Activated T-helper 1 cell treated with anti-CD3 and anti-CD28 coated beads, Interleukin-12 subunit alpha, Interleukin-12 subunit beta, Interleukin-2, Interleukin-4 antibody, amounts not matched to agents 30 ng/mL and 10 ng/mL and 1 ng/mL, durations not matched to agents 14 hours and 24 hours and 36 hours (primary cell): ENCODE data around the gene FZD1. TPM values are rescaled to one million over a fixed set of nuclear protein-coding genes. Genes with fewer than 3 reads are reported as not detected.
"Not testable (repeated sequence)": the region's sequence is repeated elsewhere in the genome, so short reads cannot be mapped to it uniquely, and the experiment has no call there.

Experiments
- DNase-seq: peaks from one replicate; pipeline ENCODE4 v3.0.0; 2021; ENCODE audit warnings: low spot score
- H3K27ac Mint-ChIP-seq: one replicate; pipeline ENCODE4 v1.8.0; 2021; ENCODE audit warnings: mild to moderate bottlenecking, mixed read lengths
- H3K27me3 Mint-ChIP-seq: one replicate; pipeline ENCODE4 v1.8.0; 2022; ENCODE audit warnings: mild to moderate bottlenecking, moderate library complexity, mixed read lengths; ENCODE audit not compliant: insufficient read depth
- H3K36me3 Mint-ChIP-seq: one replicate; pipeline ENCODE4 v1.8.0; 2021; ENCODE audit warnings: low read depth, mixed read lengths
- H3K4me1 Mint-ChIP-seq: one replicate; pipeline ENCODE4 v1.8.0; 2021; ENCODE audit warnings: low read depth, mixed read lengths
- H3K4me3 Mint-ChIP-seq: one replicate; pipeline ENCODE4 v1.8.0; 2021; ENCODE audit warnings: mild to moderate bottlenecking, moderate library complexity, mixed read lengths
- H3K9me3 Mint-ChIP-seq: one replicate; pipeline ENCODE4 v1.8.0; 2021; ENCODE audit warnings: mixed read lengths
- intact Hi-C: fragments of 100-400 bp; cut with micrococcal nuclease; formaldehyde crosslinking; loops from one replicate; pipeline ENCODE4 v1.15.1; 2024
- total RNA-seq: library from RNA; stranded (reverse); gene quantifications from 2 replicates; pipeline ENCODE4 v1.2.3, GENCODE V29; 2022

Gene FZD1
- total RNA-seq, 1 donor from 2014 or later = 0.70 TPM

DNA sequence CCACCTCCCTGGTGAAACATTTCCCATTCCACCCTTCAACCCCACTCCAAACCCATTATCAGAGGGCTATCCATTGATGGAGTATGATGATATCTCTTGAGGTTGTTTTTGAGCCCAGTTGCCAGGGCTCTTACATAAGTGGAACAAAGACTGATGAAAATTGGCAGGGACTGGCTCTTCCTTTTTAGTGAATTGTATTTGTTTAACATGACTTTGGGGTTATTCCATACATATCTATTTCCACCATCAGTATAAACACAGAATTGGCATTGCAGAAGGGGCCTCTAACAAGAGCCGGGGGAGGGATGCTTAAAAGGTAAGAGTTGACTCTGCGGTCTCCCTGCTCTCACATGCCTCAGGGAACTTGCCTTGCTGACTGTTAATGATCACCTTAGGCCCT is 28.9 kb downstream of the FZD1 start:
- H3K27me3 Mint-ChIP-seq = no peaks in the 10 kb centered on the region
- H3K27ac Mint-ChIP-seq = no peak overlapping the region
- DNase-seq = no peak
- H3K36me3 Mint-ChIP-seq = no peaks in the 10 kb centered on the region
- no peaks in the 10 kb centered on the region for H3K9me3 Mint-ChIP-seq
- intact Hi-C loops = no loop called here
- H3K4me1 Mint-ChIP-seq = no peaks in the 10 kb centered on the region
- H3K4me3 Mint-ChIP-seq = no peak overlapping the region

- H3K4me1 Mint-ChIP-seq = no peaks in the 10 kb centered on the region
- no peaks in the 10 kb centered on the region for H3K9me3 Mint-ChIP-seq
- no peak overlapping the region for H3K4me3 Mint-ChIP-seq
- no peaks in the 10 kb centered on the region for H3K27me3 Mint-ChIP-seq
- no peaks in the 10 kb centered on the region for H3K36me3 Mint-ChIP-seq
- H3K27ac Mint-ChIP-seq = no peak overlapping the region
- intact Hi-C loops = no loop called here
- DNase-seq = no peak
Measured at GRCh38 chr7:91293840-91294239, 29.6 kb downstream of the FZD1 start.

DNA sequence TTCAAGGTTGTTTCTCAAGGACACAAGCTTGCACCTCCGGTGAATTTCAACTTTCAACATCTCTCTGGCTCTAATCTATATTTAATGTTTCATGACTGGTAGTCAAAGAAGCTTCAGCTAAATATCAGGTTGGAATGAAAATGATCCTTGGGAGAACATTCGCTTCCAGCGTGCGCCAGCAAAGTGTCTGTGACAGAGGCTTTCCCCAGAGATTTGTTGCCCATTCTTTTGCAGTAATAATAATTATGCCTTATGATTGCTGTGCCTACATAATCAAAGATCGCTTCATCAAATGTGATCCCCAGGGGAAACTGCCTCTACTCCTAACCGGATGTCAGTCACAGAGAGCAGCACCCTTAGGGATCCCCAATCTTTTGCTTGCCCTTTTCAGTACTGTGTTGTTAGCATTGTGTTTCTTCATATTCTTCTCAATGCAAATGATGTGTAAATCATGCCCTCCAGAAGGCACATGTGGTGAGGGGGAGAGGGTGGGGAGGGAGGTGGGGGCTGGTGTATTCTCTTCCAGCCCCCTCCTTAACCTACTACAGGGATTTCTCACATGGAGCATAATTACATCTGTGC is 30.5 kb downstream of the FZD1 start:
- Mint-ChIP-seq H3K36me3 (no peaks in the 10 kb centered on the region), H3K9me3 (no peaks in the 10 kb centered on the region), H3K4me3 (no peak overlapping the region), H3K4me1 (no peaks in the 10 kb centered on the region), H3K27ac (no peak overlapping the region), H3K27me3 (no peaks in the 10 kb centered on the region)
- intact Hi-C loops = no loop called here
- DNase-seq = no peak

- H3K27ac Mint-ChIP-seq = no peak overlapping the region
- no peaks in the 10 kb centered on the region for H3K9me3 Mint-ChIP-seq
- intact Hi-C loops = no loop called here
- DNase-seq = no peak
- H3K4me1 Mint-ChIP-seq = no peaks in the 10 kb centered on the region
- no peaks in the 10 kb centered on the region for H3K36me3 Mint-ChIP-seq
- no peak overlapping the region for H3K4me3 Mint-ChIP-seq
- no peaks in the 10 kb centered on the region for H3K27me3 Mint-ChIP-seq
Measured at GRCh38 chr7:91295576-91295975, 31.3 kb downstream of the FZD1 start.

- no peak for DNase-seq
- H3K9me3 Mint-ChIP-seq = no peaks in the 10 kb centered on the region
- H3K36me3 Mint-ChIP-seq = no peaks in the 10 kb centered on the region
- H3K27ac Mint-ChIP-seq = no peak overlapping the region
- no peaks in the 10 kb centered on the region for H3K4me1 Mint-ChIP-seq
- no peak overlapping the region for H3K4me3 Mint-ChIP-seq
- H3K27me3 Mint-ChIP-seq = no peaks in the 10 kb centered on the region
- intact Hi-C loops = no loop called here
Measured at GRCh38 chr7:91297939-91298338, 33.7 kb downstream of the FZD1 start.

DNA sequence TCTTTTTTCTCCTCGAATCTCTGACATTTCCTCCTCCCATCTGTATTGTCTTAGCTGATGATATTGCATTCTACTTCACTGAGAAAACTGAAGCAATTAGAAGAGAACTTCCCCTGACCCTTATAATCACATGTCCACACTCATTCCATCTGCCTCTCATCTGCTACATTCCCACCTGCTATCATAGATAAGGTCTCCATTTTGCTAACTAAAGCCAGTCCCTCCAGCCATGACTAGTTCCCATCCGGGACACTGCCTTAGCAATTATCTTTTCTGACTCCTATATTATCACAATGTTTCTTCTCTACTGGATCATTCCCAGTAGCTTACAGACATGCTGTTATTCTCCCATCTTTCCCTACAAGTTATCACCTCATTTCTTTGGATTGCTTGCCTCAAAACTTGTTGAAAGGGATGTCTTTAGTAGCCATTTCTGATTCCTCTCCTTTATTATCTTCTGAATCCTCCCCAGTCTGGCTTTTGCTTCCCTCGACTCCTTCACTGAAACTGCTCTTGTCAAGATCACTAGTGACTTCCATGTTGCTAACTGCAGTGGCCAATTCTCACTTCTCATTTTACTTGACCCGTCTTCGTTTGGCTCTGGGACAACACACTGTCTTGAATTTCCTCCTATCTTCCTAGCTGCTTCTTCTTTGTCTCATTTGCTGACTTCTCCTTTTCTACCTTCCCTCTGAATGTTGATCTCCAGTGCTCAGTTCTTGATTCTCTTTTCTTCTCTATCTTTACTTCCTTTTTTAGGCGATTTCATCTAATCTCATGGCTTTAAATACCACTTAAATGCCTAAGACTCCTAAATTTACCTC is 35.9 kb downstream of the FZD1 start:
- Mint-ChIP-seq H3K4me3 (no peak overlapping the region), H3K27me3 (no peaks in the 10 kb centered on the region), H3K4me1 (no peaks in the 10 kb centered on the region), H3K9me3 (no peaks in the 10 kb centered on the region), H3K27ac (no peak overlapping the region), H3K36me3 (no peaks in the 10 kb centered on the region)
- no peak for DNase-seq
- intact Hi-C loops = no loop called here

- H3K4me3 Mint-ChIP-seq = no peak overlapping the region
- no peak overlapping the region for H3K27ac Mint-ChIP-seq
- no peaks in the 10 kb centered on the region for H3K9me3 Mint-ChIP-seq
- H3K36me3 Mint-ChIP-seq = no peaks in the 10 kb centered on the region
- H3K27me3 Mint-ChIP-seq = no peaks in the 10 kb centered on the region
- no peaks in the 10 kb centered on the region for H3K4me1 Mint-ChIP-seq
- DNase-seq = no peak
- intact Hi-C loops = no loop called here
Measured at GRCh38 chr7:91302794-91303193, 38.6 kb downstream of the FZD1 start.

GRCh38 chr7:91306266-91306665 is 42.0 kb downstream of the FZD1 start:
- H3K36me3 Mint-ChIP-seq = no peaks in the 10 kb centered on the region
- no peak for DNase-seq
- H3K27ac Mint-ChIP-seq = no peak overlapping the region
- H3K4me1 Mint-ChIP-seq = no peaks in the 10 kb centered on the region
- no peak overlapping the region for H3K4me3 Mint-ChIP-seq
- H3K27me3 Mint-ChIP-seq = no peaks in the 10 kb centered on the region
- intact Hi-C loops = no loop called here
- H3K9me3 Mint-ChIP-seq = no peaks in the 10 kb centered on the region

- Mint-ChIP-seq H3K4me3 (no peak overlapping the region), H3K36me3 (no peaks in the 10 kb centered on the region), H3K27me3 (no peaks in the 10 kb centered on the region), H3K9me3 (no peaks in the 10 kb centered on the region), H3K27ac (no peak overlapping the region), H3K4me1 (no peaks in the 10 kb centered on the region)
- no peak for DNase-seq
- intact Hi-C loops = no loop called here
Measured at GRCh38 chr7:91307467-91307866, 43.2 kb downstream of the FZD1 start.

GRCh38 chr7:91308191-91308590 is 44.0 kb downstream of the FZD1 start:
- H3K4me1 Mint-ChIP-seq, H3K36me3 Mint-ChIP-seq, H3K27me3 Mint-ChIP-seq, intact Hi-C loops, H3K9me3 Mint-ChIP-seq, H3K27ac Mint-ChIP-seq, H3K4me3 Mint-ChIP-seq, DNase-seq: not testable (repeated sequence)

DNA sequence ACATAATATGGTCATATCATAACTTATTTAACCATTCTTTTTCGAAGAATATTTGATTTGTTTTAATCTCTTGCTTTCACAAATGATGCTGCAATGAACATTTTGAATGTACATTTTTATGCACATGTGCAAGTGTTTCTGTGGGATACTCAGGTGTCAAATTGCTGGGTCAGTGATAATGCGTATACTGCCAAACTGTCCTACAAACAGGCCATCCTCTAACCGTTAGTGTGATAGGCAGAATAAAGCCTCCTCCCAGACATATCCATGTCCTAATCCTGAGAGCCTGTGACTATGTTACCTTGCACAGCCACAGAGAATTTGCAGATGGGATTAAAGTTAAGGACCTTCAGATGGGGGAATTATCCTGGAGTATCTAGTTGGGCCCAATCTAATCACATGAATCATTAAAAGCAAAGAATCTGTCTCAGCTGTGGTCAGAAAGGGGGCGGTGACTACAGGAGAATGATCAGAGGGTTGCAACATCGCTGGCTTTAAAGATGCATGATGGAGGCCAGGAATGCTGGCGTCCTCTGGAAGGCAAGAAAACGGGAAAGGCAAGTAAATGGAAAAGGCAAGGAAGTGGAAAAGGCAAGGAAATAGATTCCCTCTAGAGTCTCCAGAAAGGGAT is 46.7 kb downstream of the FZD1 start:
- no peak overlapping the region for H3K4me3 Mint-ChIP-seq
- H3K27ac Mint-ChIP-seq = no peak overlapping the region
- no peak for DNase-seq
- no peaks in the 10 kb centered on the region for H3K9me3 Mint-ChIP-seq
- intact Hi-C loops = no loop called here
- H3K36me3 Mint-ChIP-seq = no peaks in the 10 kb centered on the region
- no peaks in the 10 kb centered on the region for H3K4me1 Mint-ChIP-seq
- H3K27me3 Mint-ChIP-seq = no peaks in the 10 kb centered on the region

GRCh38 chr7:91311839-91312238 is 47.6 kb downstream of the FZD1 start:
- Mint-ChIP-seq H3K36me3 (no peaks in the 10 kb centered on the region), H3K4me3 (no peak overlapping the region), H3K27ac (no peak overlapping the region), H3K27me3 (no peaks in the 10 kb centered on the region), H3K9me3 (no peaks in the 10 kb centered on the region), H3K4me1 (no peaks in the 10 kb centered on the region)
- DNase-seq = no peak
- intact Hi-C loops = no loop called here

DNA sequence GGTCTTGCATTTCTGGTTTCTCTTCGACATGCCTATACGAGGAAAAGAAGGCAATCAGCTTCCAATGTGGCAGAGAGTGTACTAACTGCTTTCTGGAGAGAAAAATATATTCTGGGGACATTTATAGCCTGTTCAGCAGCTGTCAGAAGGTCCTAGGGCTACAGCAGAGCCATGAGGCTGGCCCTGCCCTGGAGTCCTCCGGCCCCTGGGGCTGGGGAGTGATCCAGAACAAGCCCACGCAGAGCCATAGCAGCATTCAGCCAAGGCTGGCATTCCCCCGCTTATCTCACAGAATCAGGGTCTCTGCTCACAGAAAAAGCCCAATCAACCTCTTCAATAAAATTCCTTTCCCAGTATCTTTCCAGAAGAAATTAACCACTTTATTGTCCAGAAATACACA is 48.9 kb downstream of the FZD1 start:
- Mint-ChIP-seq H3K36me3 (no peaks in the 10 kb centered on the region), H3K9me3 (no peaks in the 10 kb centered on the region), H3K27me3 (no peaks in the 10 kb centered on the region), H3K4me1 (no peaks in the 10 kb centered on the region), H3K4me3 (no peak overlapping the region), H3K27ac (no peak overlapping the region)
- intact Hi-C loops = no loop called here
- DNase-seq = no peak
